GM18498 (cell line): Measurements from ENCODE around the gene CDC42BPG.
A peak's percentile ranks its signal among the peaks of the same experiment; 100 is the strongest.

ENCODE experiments used
- ATAC-seq: cut with Tn5 transposase; IDR thresholded peaks from one replicate; pipeline ENCODE4 v1.9.1; 2021; ENCODE audit warnings: mild to moderate bottlenecking, moderate library complexity; ENCODE audit not compliant: unreplicated experiment

CDC42BPG gene

GRCh38 chr11:64878494-64879243 is 34.2 kb upstream of the CDC42BPG start, which contains the start of gene EHD1:
EHD1 (minus strand) TSS chr11:64878621; CDS start chr11:64878464, 157 bp downstream.
- ATAC-seq: peak; percentile 75

GRCh38 chr11:64878223-64878493 is 33.7 kb upstream of the CDC42BPG start:
- no peak for ATAC-seq

GRCh38 chr11:64877390-64878222 is 33.2 kb upstream of the CDC42BPG start:
- no peak for ATAC-seq

- no peak for ATAC-seq
Observed at GRCh38 chr11:64876835-64877341, 32.4 kb upstream of the CDC42BPG start.

- ATAC-seq: no peak
Observed at GRCh38 chr11:64876229-64876750, 31.8 kb upstream of the CDC42BPG start.

- ATAC-seq: no peak
Observed at GRCh38 chr11:64875369-64876228, 31.1 kb upstream of the CDC42BPG start.

- no peak for ATAC-seq
Observed at GRCh38 chr11:64874308-64875240, 30.1 kb upstream of the CDC42BPG start.

GRCh38 chr11:64872790-64873488 is 28.5 kb upstream of the CDC42BPG start:
- no peak for ATAC-seq

GRCh38 chr11:64871492-64871891 is 27.0 kb upstream of the CDC42BPG start:
- no peak for ATAC-seq

- ATAC-seq: no peak
Observed at GRCh38 chr11:64870893-64871466, 26.5 kb upstream of the CDC42BPG start.

- ATAC-seq: no peak
Observed at GRCh38 chr11:64870176-64870892, 25.9 kb upstream of the CDC42BPG start.

GRCh38 chr11:64869571-64870175 is 25.2 kb upstream of the CDC42BPG start:
- ATAC-seq: no peak

GRCh38 chr11:64868904-64869570 is 24.6 kb upstream of the CDC42BPG start:
- no peak for ATAC-seq

GRCh38 chr11:64867748-64868462 is 23.5 kb upstream of the CDC42BPG start:
- ATAC-seq: no peak

GRCh38 chr11:64866173-64866491 is 21.7 kb upstream of the CDC42BPG start:
- ATAC-seq: no peak

GRCh38 chr11:64865286-64866172 is 21.1 kb upstream of the CDC42BPG start:
- peak; percentile 46 for ATAC-seq
